Measurements from ENCODE around the gene PTPA. TPM values are rescaled to one million over a fixed set of nuclear protein-coding genes. Genes with fewer than 3 reads are reported as not detected.

PTPA gene
- total RNA-seq, 1 experiment from 2014 or later, result 76.2 TPM

- Mint-ChIP-seq H3K4me1 (ENCODE audit: low read depth, unreplicated experiment) (peaks cover 25% of the 10 kb centered on the region), H3K36me3 (ENCODE audit: insufficient read depth, unreplicated experiment) (peaks cover 49% of the 10 kb centered on the region), H3K4me3 (ENCODE audit: low read depth, unreplicated experiment) (peak overlapping the region; percentile 71), H3K27me3 (ENCODE audit: unreplicated experiment) (no peaks in the 10 kb centered on the region), H3K9me3 (ENCODE audit: low read depth, unreplicated experiment) (no peaks in the 10 kb centered on the region), H3K27ac (ENCODE audit: unreplicated experiment) (peak overlapping the region; percentile 97)
- TF ChIP-seq CTCF (IDR thresholded peaks at IDR 0.05; ENCODE audit: unreplicated experiment), result no peak
- TSS peak; percentile 92 for BruUV-seq (replicated peaks)
- CTCF ChIA-PET, result interaction anchor here (0.6 to 3.1 kb wide), 17 partner anchors 8 to 900 kb away, joined by 3 to 19 read pairs (median 4); partner anchors contain the start of genes IER5L and NTMT1
- DNase-seq, result peak; percentile 80
- intact Hi-C loops (cut with micrococcal nuclease; ENCODE audit: unreplicated experiment), result loop anchor here (1.0 to 10.0 kb wide), 5 partner anchors 37 to 635 kb away; partner anchors contain the start of gene IER5L
Measured at GRCh38 chr9:129139993-129140396, 28.8 kb downstream of the PTPA start.

GRCh38 chr9:129140397-129141065 lies 29.3 kb downstream of the PTPA start:
- no peak for TF ChIP-seq CTCF (IDR thresholded peaks at IDR 0.05; ENCODE audit: unreplicated experiment)
- H3K4me1 Mint-ChIP-seq (ENCODE audit: low read depth, unreplicated experiment), result peaks cover 25% of the 10 kb centered on the region
- DNase-seq, result peak; percentile 21

GRCh38 chr9:129141066-129142041 lies 30.1 kb downstream of the PTPA start:
- Mint-ChIP-seq H3K9me3 (ENCODE audit: low read depth, unreplicated experiment) (no peaks in the 10 kb centered on the region), H3K27ac (ENCODE audit: unreplicated experiment) (peak overlapping the region; percentile 97), H3K27me3 (ENCODE audit: unreplicated experiment) (no peaks in the 10 kb centered on the region), H3K36me3 (ENCODE audit: insufficient read depth, unreplicated experiment) (peaks cover 52% of the 10 kb centered on the region), H3K4me3 (ENCODE audit: low read depth, unreplicated experiment) (peak overlapping the region; percentile 71), H3K4me1 (ENCODE audit: low read depth, unreplicated experiment) (peaks cover 25% of the 10 kb centered on the region)
- BruUV-seq (replicated peaks), result no TSS peak
- intact Hi-C loops (cut with micrococcal nuclease; ENCODE audit: unreplicated experiment), result loop anchor here (5.0 kb wide), 2 partner anchors 36 to 346 kb away; partner anchors contain the start of gene IER5L
- DNase-seq, result no peak
- CTCF ChIA-PET, result interaction anchor here (0.7 to 3.1 kb wide), 5 partner anchors 31 to 483 kb away, joined by 3 to 19 read pairs (median 4); partner anchors contain the start of gene MIGA2
- TF ChIP-seq CTCF (IDR thresholded peaks at IDR 0.05; ENCODE audit: unreplicated experiment), result no peak

More at GRCh38 chr9:129140397-129141065, 29.3 kb downstream of the PTPA start:
- H3K36me3 Mint-ChIP-seq (ENCODE audit: insufficient read depth, unreplicated experiment), result peaks cover 49% of the 10 kb centered on the region
- H3K4me3 Mint-ChIP-seq (ENCODE audit: low read depth, unreplicated experiment), result peak overlapping the region; percentile 71
- H3K27me3 Mint-ChIP-seq (ENCODE audit: unreplicated experiment), result no peaks in the 10 kb centered on the region
- H3K9me3 Mint-ChIP-seq (ENCODE audit: low read depth, unreplicated experiment), result no peaks in the 10 kb centered on the region
- peak overlapping the region; percentile 97 for H3K27ac Mint-ChIP-seq (ENCODE audit: unreplicated experiment)
- CTCF ChIA-PET, result interaction anchor here (0.6 to 3.1 kb wide), 17 partner anchors 9 to 899 kb away, joined by 3 to 19 read pairs (median 4); partner anchors contain the start of genes IER5L and NTMT1
- no TSS peak for BruUV-seq (replicated peaks)
- intact Hi-C loops (cut with micrococcal nuclease; ENCODE audit: unreplicated experiment), result loop anchor here (5.0 kb wide), 2 partner anchors 37 to 347 kb away; partner anchors contain the start of gene IER5L

Data from Calu3 (cell line).